ENCODE data around the gene EVX1.

- TF ChIP-seq CTCF (IDR thresholded peaks at IDR 0.05) (no peak), POLR2A (IDR thresholded peaks at IDR 0.05) (no peak)
Measured at GRCh38 chr7:27283558-27283957, 41.0 kb downstream of the EVX1 start.
